Esophagus muscularis mucosa (tissue), 4 donors: ENCODE measurements around the gene NPVF.

Source experiments
- EP300 ChIP-seq: sonication (generic); formaldehyde crosslinking; IDR thresholded peaks from one replicate; pipeline ENCODE4 v1.6.1; 2017; ENCODE audit warnings: antibody characterized with exemption
- POLR2A ChIP-seq: fragments of 450-650 bp; IDR thresholded peaks from one replicate; pipeline ENCODE4 v1.6.1; 2017; ENCODE audit warnings: antibody characterized with exemption, moderate library complexity, mild to moderate bottlenecking, low read depth
- POLR2AphosphoS5 ChIP-seq, 2 donors: sonication (generic); formaldehyde crosslinking; IDR thresholded peaks; one replicate each; pipeline ENCODE4 v1.6.1; 2017; ENCODE audit warnings: antibody characterized with exemption in 2 of 2
- TF ChIP-seq, protein P1 (sequence below), 3 experiments: fragments of 200-600 bp in 2 of 3; fragments of 450-650 bp in 1 of 3; sonication (generic) in 2 of 3; IDR thresholded peaks; one replicate each; pipeline ENCODE4 v1.5.1; 2017 to 2019; ENCODE audit warnings: antibody characterized with exemption in 3 of 3, mild to moderate bottlenecking in 2 of 3, moderate library complexity in 1 of 3

DNA sequence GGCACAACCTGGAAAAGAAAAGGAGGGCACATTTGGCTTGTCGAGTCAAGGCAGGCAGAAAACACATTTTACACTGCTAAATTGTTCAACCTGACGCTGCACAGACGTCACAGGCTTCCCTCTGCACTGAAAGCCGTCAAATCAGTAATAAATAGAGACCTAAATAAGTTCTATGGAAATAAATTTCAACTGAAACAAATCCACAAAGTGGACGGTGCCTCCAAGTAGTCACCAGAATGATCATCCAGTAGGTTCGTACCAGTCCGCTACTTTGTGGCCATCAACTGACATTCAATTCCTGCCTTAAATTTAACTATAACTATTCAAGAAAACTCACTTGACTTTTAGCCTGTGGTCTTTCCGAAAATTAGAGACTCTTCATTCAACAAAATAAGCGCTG, 49.0 kb downstream of the NPVF start:
- TF ChIP-seq, protein P1, sequence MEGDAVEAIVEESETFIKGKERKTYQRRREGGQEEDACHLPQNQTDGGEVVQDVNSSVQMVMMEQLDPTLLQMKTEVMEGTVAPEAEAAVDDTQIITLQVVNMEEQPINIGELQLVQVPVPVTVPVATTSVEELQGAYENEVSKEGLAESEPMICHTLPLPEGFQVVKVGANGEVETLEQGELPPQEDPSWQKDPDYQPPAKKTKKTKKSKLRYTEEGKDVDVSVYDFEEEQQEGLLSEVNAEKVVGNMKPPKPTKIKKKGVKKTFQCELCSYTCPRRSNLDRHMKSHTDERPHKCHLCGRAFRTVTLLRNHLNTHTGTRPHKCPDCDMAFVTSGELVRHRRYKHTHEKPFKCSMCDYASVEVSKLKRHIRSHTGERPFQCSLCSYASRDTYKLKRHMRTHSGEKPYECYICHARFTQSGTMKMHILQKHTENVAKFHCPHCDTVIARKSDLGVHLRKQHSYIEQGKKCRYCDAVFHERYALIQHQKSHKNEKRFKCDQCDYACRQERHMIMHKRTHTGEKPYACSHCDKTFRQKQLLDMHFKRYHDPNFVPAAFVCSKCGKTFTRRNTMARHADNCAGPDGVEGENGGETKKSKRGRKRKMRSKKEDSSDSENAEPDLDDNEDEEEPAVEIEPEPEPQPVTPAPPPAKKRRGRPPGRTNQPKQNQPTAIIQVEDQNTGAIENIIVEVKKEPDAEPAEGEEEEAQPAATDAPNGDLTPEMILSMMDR (IDR thresholded peaks at IDR 0.05), result no peak
- TF ChIP-seq POLR2AphosphoS5 (IDR thresholded peaks at IDR 0.05), result no peak
- TF ChIP-seq POLR2A, result no peak
- TF ChIP-seq EP300, result no peak
